Measurements from ENCODE around the gene ASXL2. TPM values are rescaled to one million over a fixed set of nuclear protein-coding genes. Genes with fewer than 3 reads are reported as not detected.

Gene ASXL2
- total RNA-seq, 1 experiment from 2014 or later: 34.5 TPM

GRCh38 chr2:25790074-25790790 is 88.1 kb downstream of the ASXL2 start:
- intact Hi-C loops (cut with micrococcal nuclease; ENCODE audit: unreplicated experiment): no loop called here
- no peaks in the 10 kb centered on the region for H3K9me2 ChIP-seq (ENCODE audit: insufficient read depth)
- no peak overlapping the region for H3K27ac ChIP-seq
- H3K27me3 ChIP-seq (ENCODE audit: insufficient read depth, low read depth): no peaks in the 10 kb centered on the region
- 0 out of 2 replicates have a peak, but pooled peaks cover 7% of the 10 kb centered on the region for H3F3A ChIP-seq (ENCODE audit: insufficient read depth, low read depth)
- H4K20me1 ChIP-seq (ENCODE audit: insufficient read depth): no peaks in the 10 kb centered on the region
- CTCF ChIA-PET: no interaction called here
- no peaks in the 10 kb centered on the region for H3K79me2 ChIP-seq (ENCODE audit: low read depth)
- H3K4me1 ChIP-seq (replicated peaks; ENCODE audit: insufficient read depth): no peaks in the 10 kb centered on the region
- no TSS peak for BruUV-seq (replicated peaks)
- TF ChIP-seq EZH2 (IDR thresholded peaks at IDR 0.05; ENCODE audit: low read depth): no peak
- H3K36me3 ChIP-seq (ENCODE audit: low read depth): 0 out of 2 replicates have a peak, but pooled peaks cover 4% of the 10 kb centered on the region
- no peak overlapping the region for H3K4me3 ChIP-seq
- H3K4me2 ChIP-seq: no peak overlapping the region
- H3K9me3 ChIP-seq (ENCODE audit: insufficient read depth, low read depth): no peaks in the 10 kb centered on the region
- POLR2A ChIA-PET (ENCODE audit: unreplicated experiment): no interaction called here
- H2AFZ ChIP-seq: no peak overlapping the region
- no peak for DNase-seq

GRCh38 chr2:25788457-25788856 is 89.8 kb downstream of the ASXL2 start:
- DNase-seq: no peak
- H3K36me3 ChIP-seq (ENCODE audit: low read depth): no peaks in the 10 kb centered on the region
- H2AFZ ChIP-seq: no peak overlapping the region
- H3K27ac ChIP-seq: no peak overlapping the region
- no TSS peak for BruUV-seq (replicated peaks)
- H3F3A ChIP-seq (ENCODE audit: insufficient read depth, low read depth): 0 out of 2 replicates have a peak, but pooled peaks cover 7% of the 10 kb centered on the region
- H3K9me3 ChIP-seq (ENCODE audit: insufficient read depth, low read depth): no peaks in the 10 kb centered on the region
- H3K4me3 ChIP-seq: no peak overlapping the region
- no peaks in the 10 kb centered on the region for H3K27me3 ChIP-seq (ENCODE audit: insufficient read depth, low read depth)
- H3K9me2 ChIP-seq (ENCODE audit: insufficient read depth): no peaks in the 10 kb centered on the region
- H3K4me2 ChIP-seq: no peak overlapping the region
- CTCF ChIA-PET: interaction anchor here (0.5 kb wide), 1 partner anchor 162 kb away, joined by 6 read pairs; no protein-coding TSS in a partner anchor
- no peaks in the 10 kb centered on the region for H4K20me1 ChIP-seq (ENCODE audit: insufficient read depth)
- intact Hi-C loops (cut with micrococcal nuclease; ENCODE audit: unreplicated experiment): no loop called here
- H3K79me2 ChIP-seq (ENCODE audit: low read depth): no peaks in the 10 kb centered on the region
- POLR2A ChIA-PET (ENCODE audit: unreplicated experiment): no interaction called here
- no peak for TF ChIP-seq CTCF (conservative IDR thresholded peaks at IDR 0.05)
- no peak for TF ChIP-seq EZH2 (IDR thresholded peaks at IDR 0.05; ENCODE audit: low read depth)
- no peaks in the 10 kb centered on the region for H3K4me1 ChIP-seq (replicated peaks; ENCODE audit: insufficient read depth)

- H4K20me1 ChIP-seq (ENCODE audit: insufficient read depth): no peaks in the 10 kb centered on the region
- H3K27ac ChIP-seq: no peak overlapping the region
- H3K4me2 ChIP-seq: no peak overlapping the region
- DNase-seq: no peak
- intact Hi-C loops (cut with micrococcal nuclease; ENCODE audit: unreplicated experiment): no loop called here
- H3K79me2 ChIP-seq (ENCODE audit: low read depth): no peaks in the 10 kb centered on the region
- no peak overlapping the region for H2AFZ ChIP-seq
- no peaks in the 10 kb centered on the region for H3K9me3 ChIP-seq (ENCODE audit: insufficient read depth, low read depth)
- no peaks in the 10 kb centered on the region for H3K27me3 ChIP-seq (ENCODE audit: insufficient read depth, low read depth)
- 0 out of 2 replicates have a peak, but pooled peaks cover 7% of the 10 kb centered on the region for H3F3A ChIP-seq (ENCODE audit: insufficient read depth, low read depth)
- H3K9me2 ChIP-seq (ENCODE audit: insufficient read depth): no peaks in the 10 kb centered on the region
- H3K4me1 ChIP-seq (replicated peaks; ENCODE audit: insufficient read depth): no peaks in the 10 kb centered on the region
- no peak overlapping the region for H3K4me3 ChIP-seq
- ChIA-PET CTCF (no interaction called here), POLR2A (ENCODE audit: unreplicated experiment) (no interaction called here)
- BruUV-seq (replicated peaks): no TSS peak
- H3K36me3 ChIP-seq (ENCODE audit: low read depth): no peaks in the 10 kb centered on the region
- TF ChIP-seq CTCF (conservative IDR thresholded peaks at IDR 0.05) (no peak), EZH2 (IDR thresholded peaks at IDR 0.05; ENCODE audit: low read depth) (no peak)
Measured at GRCh38 chr2:25787020-25787419, 91.3 kb downstream of the ASXL2 start.

Data from PC-9 (cell line).